ENCODE measurements around the gene TSPAN3.

TSPAN3 gene

DNA sequence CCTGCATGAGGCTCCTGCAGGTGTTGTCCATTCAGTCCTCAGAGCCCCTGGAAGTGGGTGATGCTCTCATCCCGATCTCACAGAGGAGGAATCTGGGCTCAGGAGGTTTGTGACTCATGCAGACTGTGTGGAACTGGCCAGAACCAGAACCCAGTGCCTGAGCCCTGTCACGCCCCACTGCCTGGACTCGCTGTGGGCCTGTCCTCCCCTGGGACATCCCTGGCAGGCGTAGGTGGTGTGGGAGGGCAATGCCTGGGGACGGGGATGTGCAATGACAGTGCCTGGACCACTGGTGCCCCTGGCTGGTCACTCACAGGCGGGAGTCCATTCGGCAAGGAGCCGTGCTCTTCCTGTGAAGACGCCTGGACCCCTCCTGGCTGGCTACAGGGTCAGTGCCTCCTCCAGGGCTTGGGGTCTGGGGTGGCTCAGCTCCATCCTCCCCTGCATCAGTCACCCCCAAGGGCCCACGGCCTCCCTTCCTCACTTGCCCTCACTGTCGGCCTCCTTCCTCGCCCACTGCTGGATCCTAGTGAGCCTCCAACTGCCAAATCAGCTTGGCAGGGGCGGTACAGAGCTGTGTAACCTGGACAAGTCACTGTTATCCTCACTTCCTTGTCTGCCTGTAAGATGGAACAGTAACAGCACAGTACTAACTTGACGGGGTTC lies 61.1 kb downstream of the TSPAN3 start:
- H3K4me3 ChIP-seq (ENCODE audit: low read depth, low read length), result no peak overlapping the region
- DNase-seq (ENCODE audit: low read depth, low spot score), result no peak
- in situ Hi-C loops (cut with HindIII; ENCODE audit: low sequenced_read_pairs), result no loop called here
- TF ChIP-seq, protein P1, sequence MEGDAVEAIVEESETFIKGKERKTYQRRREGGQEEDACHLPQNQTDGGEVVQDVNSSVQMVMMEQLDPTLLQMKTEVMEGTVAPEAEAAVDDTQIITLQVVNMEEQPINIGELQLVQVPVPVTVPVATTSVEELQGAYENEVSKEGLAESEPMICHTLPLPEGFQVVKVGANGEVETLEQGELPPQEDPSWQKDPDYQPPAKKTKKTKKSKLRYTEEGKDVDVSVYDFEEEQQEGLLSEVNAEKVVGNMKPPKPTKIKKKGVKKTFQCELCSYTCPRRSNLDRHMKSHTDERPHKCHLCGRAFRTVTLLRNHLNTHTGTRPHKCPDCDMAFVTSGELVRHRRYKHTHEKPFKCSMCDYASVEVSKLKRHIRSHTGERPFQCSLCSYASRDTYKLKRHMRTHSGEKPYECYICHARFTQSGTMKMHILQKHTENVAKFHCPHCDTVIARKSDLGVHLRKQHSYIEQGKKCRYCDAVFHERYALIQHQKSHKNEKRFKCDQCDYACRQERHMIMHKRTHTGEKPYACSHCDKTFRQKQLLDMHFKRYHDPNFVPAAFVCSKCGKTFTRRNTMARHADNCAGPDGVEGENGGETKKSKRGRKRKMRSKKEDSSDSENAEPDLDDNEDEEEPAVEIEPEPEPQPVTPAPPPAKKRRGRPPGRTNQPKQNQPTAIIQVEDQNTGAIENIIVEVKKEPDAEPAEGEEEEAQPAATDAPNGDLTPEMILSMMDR (IDR thresholded peaks at IDR 0.05; ENCODE audit: low read depth, low read length), result no peak

DNA sequence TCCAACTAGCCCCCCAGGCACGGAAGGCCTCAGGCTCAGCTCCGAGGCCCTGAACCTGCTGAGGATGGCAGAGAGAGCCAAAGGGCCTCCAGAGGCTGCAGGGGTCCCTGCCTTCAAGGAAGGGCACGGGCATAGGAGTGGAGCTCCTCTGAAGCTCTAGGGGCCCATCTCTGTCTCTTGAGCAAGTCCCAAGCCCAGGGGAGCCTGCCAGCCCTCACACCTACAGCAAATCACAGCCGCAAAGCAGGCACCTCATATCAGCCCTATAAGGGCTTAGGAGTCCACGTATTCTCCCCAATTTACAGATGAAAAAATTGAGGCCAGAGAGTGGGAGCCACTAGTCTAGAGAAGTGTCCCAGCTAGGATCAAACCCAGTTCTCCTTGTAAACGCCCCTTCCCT lies 61.7 kb downstream of the TSPAN3 start:
- DNase-seq (ENCODE audit: low read depth, low spot score), result no peak
- H3K4me3 ChIP-seq (ENCODE audit: low read depth, low read length), result no peak overlapping the region
- TF ChIP-seq, protein P1 (IDR thresholded peaks at IDR 0.05; ENCODE audit: low read depth, low read length), result no peak
- in situ Hi-C loops (cut with HindIII; ENCODE audit: low sequenced_read_pairs), result no loop called here

DNA sequence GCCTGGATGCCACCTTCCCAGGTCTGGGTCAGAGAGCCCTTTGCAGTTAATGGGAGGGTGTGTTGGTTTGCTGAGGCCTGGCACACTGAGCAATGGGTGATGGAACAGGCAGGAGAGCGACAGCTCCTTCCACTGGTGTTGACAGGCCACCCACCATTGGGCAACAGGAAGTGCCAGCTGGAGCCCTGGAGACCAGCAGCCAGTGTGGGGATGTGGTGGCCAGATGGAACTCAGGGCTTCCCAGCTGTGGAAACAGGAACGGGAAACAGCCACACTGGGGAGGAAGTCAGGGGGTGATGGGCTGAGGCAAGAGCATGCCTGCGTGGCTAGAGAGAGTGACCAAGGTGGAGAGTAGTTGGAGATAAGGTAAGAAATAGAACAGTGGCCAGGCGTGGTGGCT lies 66.7 kb downstream of the TSPAN3 start:
- H3K4me3 ChIP-seq (ENCODE audit: low read depth, low read length), result no peak overlapping the region
- in situ Hi-C loops (cut with HindIII; ENCODE audit: low sequenced_read_pairs), result no loop called here
- TF ChIP-seq, protein P1 (IDR thresholded peaks at IDR 0.05; ENCODE audit: low read depth, low read length), result no peak
- no peak for DNase-seq (ENCODE audit: low read depth, low spot score)

DNA sequence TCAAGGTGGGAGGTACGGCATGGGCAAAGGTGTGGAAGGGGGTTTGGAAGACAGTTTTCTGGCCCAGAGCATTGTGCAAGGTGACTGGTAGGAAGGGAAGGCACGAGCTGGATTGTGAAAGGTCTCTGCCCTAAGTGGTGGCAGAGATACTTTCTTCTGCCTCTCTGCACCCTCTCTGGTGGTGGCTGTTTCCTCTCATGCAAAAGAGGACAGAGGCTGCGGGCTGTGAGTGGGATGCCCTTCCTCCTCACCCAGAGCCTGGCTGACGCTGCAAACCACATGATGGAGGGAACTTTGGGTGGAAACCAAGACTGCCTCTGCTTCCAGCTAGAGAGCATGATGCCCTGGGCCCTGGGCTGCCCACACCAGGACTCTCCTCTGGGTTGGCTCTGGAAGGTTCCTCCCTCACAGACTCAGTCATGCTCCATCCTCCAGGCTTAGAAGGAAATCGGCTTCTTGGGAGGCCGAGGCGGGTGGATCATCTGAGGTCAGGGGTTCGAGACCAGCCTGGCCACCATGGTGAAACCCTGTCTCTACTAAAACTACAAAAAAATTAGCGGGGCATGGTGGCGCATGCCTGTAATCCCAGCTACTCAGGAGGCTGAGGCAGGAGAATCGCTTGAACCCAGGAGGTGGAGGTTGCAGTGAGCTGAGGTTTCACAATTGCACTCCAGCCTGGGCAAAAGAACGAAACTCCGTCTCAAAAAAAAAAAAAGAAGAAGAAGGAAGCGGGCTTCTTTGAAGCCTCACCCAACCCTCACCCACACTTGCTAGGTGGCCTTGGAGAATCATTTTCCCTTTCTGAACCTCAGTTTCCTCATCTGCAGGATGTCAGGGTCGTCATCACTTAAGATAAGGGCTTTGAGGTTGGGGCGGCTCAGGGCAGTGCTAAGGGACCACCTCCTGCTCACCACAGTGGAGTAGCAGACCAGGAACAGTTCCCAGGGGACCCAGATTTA lies 67.7 kb downstream of the TSPAN3 start:
- TF ChIP-seq, protein P1 (IDR thresholded peaks at IDR 0.05; ENCODE audit: low read depth, low read length), result no peak
- in situ Hi-C loops (cut with HindIII; ENCODE audit: low sequenced_read_pairs), result no loop called here
- no peak for DNase-seq (ENCODE audit: low read depth, low spot score)
- no peak overlapping the region for H3K4me3 ChIP-seq (ENCODE audit: low read depth, low read length)

DNA sequence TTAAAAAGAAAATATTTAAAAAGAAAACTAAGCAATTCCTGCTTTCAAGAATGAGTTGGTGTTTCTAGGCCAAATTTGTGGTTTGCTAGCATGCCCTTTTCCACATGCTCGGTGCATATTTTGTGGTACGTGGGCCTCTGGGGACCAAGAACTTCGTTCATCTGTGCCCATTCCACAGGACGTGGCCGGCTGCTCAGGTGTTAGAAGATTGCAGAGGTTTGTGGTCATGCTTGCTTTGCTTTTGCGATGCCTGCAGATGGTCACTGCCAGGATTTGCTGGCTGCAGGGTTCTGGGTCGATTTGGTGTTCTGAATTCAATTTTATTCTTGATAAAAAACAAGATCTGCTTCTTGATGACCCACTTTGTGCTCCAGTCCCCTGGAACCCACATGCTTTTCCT lies 68.5 kb downstream of the TSPAN3 start:
- DNase-seq (ENCODE audit: low read depth, low spot score), result no peak
- TF ChIP-seq, protein P1 (IDR thresholded peaks at IDR 0.05; ENCODE audit: low read depth, low read length), result no peak
- no peak overlapping the region for H3K4me3 ChIP-seq (ENCODE audit: low read depth, low read length)
- in situ Hi-C loops (cut with HindIII; ENCODE audit: low sequenced_read_pairs), result no loop called here

DNA sequence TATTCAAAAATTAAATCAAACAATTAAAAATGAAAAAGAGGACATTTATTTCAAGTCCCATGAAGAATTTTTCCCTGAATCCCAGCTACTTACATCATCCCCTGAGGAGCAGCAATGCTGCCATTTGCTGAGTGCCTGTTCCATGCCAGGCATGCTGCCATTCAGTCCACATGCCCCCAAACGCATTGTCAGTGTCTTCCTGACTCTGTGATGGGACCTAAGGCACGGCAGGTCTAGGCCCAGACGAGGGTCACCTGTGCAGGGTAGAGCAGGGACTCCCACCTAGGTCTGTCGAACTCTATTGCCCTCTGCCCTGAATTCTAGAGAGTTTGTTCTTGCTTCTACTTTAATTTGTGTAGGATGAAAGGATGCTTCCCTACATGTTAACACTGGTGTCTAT lies 68.9 kb downstream of the TSPAN3 start:
- TF ChIP-seq, protein P1 (IDR thresholded peaks at IDR 0.05; ENCODE audit: low read depth, low read length), result no peak
- no peak overlapping the region for H3K4me3 ChIP-seq (ENCODE audit: low read depth, low read length)
- in situ Hi-C loops (cut with HindIII; ENCODE audit: low sequenced_read_pairs), result no loop called here
- DNase-seq (ENCODE audit: low read depth, low spot score), result no peak
